GM18505 (cell line): ENCODE measurements around the gene VSTM5.
"Not testable (repeated sequence)": the region's sequence is repeated elsewhere in the genome, so short reads cannot be mapped to it uniquely, and the experiment has no call there.

Experiments
- ATAC-seq: cut with Tn5 transposase; IDR thresholded peaks from one replicate; pipeline ENCODE4 v1.9.1; 2021; ENCODE audit not compliant: unreplicated experiment
- POLR2A ChIP-seq: IDR thresholded peaks from 4 replicates; pipeline ENCODE4 v1.6.1; 2011; ENCODE audit warnings: borderline replicate concordance; ENCODE audit not compliant: insufficient read depth, insufficient read length; ENCODE audit errors: extremely low read depth

The VSTM5 gene

DNA sequence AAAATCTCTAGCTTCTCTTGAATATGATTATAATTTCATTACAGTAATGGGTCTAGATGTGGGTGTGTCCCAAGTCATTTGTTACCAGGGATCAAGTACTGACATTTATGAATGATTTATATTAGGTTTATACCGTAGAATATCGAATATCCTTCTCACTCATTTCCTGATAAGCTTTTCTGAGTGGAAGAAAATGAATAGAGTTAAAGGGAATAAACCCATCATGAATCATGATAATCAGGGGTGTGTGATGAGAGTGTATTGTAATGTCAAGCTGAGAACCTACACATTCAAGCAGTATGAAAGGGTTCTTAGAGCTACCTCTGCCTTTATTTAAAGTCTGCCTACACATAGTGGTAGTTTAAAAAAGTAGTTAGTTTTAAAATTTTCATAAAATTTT lies 49.1 kb downstream of the VSTM5 start:
- TF ChIP-seq POLR2A = no peak

DNA sequence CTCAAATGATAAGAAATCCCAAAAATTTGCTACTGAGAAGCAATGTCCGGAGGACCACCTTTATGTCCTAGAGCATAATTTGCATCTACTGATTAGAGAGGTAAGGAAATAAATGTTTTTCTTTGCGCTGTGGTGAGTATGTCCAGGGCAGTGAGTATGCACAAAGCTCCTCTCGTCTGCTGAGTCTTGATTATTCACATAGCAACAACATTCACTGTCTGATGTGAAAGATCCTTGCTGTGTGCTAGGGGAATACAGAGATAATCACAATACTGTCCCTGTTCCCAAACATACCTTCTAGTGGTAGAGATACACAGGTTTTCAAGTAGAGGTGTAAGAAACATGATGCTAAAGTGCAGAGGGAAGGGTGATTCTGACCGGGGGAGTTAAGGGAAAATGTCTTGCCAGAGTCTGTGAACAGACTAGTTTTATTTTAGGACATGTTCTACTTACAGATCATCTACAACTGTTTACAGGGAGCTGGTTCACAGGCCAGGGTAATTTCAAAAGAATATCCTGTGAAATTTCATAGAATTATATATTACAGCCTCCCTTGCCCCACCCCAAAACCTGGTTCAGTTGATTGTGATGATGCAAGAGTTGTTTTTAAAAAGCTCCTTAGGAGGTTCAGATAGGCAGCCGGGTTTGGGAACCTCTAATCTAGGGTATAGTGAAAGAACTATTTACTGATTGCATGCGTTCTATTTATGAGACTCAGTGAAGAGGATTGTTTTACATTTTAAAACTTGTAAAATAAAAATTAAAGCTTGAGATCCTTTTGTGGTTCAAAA lies 53.8 kb downstream of the VSTM5 start:
- TF ChIP-seq POLR2A = no peak

More for the DNA sequence above, 49.1 kb downstream of the VSTM5 start:
- no peak for ATAC-seq

GRCh38 chr11:93791493-93791892 lies 58.9 kb downstream of the VSTM5 start:
- TF ChIP-seq POLR2A = no peak
- no peak for ATAC-seq

More for the DNA sequence above, 53.8 kb downstream of the VSTM5 start:
- no peak for ATAC-seq

DNA sequence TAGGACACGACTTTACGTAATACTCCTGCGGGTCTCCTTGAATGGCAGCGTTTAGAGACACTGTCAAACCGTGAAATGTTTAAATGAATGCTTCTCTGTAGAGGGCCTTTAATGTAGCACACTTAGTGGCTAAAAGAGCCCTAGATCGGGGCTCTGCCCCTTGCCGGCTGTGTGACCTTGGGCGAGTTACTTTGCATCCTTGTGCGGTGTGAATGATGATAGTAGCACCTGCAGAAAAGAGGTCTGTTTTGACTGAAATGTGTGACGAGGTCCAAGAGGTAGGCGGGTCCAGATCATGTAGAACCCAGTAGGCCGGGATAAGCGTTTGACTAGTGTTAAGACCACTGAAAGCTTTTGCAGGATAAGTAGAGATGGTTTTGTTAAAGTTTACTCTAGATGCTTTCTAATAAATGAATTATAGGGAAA lies 65.5 kb downstream of the VSTM5 start:
- peak; percentile 28 for ATAC-seq
- no peak for TF ChIP-seq POLR2A

GRCh38 chr11:93784145-93784934 lies 66.1 kb downstream of the VSTM5 start, which contains the start of gene MED17:
TSS of gene MED17 (plus strand) at chr11:93784282. CDS start at chr11:93784514, 232 bp downstream.
- peak; percentile 85 for TF ChIP-seq POLR2A
- ATAC-seq = peak; percentile 95

GRCh38 chr11:93783765-93784144 lies 66.7 kb downstream of the VSTM5 start:
- no peak for TF ChIP-seq POLR2A
- ATAC-seq = peak; percentile 51

DNA sequence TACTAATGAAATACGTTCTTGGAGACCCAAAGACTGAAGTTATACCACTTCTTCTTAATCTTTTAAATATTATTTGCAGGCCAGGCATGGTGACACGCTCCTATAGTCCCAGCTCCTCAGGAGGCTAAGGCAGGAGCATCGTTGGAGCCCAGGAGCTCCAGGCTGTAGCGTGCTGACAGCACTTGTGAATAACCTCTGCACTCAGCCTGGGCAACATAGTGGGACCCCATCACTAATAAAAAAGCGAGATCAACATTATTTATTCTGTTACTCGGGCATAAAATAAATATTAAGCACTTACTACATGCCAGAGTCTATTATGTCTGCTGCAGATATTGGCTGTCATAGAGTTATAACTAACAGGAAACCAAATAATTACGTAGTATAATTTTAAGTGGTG lies 67.1 kb downstream of the VSTM5 start:
- TF ChIP-seq POLR2A = no peak
- no peak for ATAC-seq

DNA sequence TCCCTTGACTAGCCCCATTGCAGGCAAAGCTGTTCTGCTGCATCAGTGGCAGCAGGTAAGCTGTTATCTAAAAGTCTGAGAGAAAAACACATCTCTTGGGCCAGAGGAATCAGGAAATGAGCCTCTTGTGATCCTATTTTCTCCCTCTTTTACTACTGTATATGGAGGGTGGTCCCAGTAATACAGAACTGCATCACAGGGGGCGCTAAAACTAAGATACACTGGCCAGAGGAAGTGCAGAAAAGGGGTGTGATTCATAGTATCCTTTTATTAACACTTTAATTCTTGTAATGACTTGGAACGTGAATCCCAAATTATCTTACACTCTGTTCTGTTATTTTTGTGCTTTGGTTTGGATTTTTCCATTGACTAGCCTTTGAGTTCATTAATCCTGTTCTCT lies 75.1 kb downstream of the VSTM5 start:
- no peak for ATAC-seq

DNA sequence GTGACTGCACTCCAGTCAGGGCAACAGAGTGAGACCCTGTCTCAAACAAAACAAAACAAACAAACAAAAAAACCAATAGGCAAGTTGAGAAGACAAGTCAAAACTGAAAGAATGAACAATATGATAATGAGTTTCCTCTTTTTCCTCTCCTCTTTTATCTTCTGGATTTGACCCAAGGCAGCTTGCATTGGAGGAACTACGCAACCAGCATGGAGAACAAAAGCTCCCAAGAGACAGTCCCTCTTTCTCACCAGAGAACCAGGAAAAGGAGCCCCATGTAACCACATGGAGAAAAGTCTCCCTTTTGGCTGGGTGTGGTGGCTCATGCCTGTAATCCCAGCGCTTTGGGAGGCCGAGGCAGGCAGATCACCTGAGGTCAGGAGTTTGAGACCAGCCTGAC lies 75.9 kb downstream of the VSTM5 start:
- not testable (repeated sequence) for ATAC-seq

More for the DNA sequence above, 75.1 kb downstream of the VSTM5 start:
- TF ChIP-seq POLR2A = no peak

- no peak for ATAC-seq
- TF ChIP-seq POLR2A = no peak
These were observed 76.7 kb downstream of the VSTM5 start for GRCh38 chr11:93773601-93774200.

DNA sequence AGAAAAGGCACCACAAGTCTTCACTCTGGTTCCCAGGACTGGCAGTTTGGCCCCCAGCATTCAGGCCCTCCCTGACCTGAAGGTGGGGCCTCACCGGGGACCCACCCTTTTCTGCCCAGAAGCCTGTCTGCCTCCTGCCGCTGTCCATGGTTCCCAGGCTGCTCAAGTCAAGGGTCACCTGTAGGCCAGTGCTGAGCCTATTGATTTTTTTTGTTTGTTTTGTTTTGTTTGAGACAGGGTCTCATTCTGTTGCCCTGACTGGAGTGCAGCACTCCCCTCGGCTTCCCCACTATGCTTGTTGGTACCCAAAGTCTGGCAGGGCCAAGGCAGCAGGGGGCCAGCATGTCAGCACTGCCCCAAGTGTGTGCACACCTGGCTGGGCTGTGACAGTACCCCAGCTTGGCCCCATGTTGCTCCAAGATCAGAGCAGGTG lies 77.4 kb downstream of the VSTM5 start:
- ATAC-seq = no peak
- TF ChIP-seq POLR2A = no peak

- ATAC-seq = no peak
- no peak for TF ChIP-seq POLR2A
These were observed 78.3 kb downstream of the VSTM5 start for GRCh38 chr11:93772123-93772522.

DNA sequence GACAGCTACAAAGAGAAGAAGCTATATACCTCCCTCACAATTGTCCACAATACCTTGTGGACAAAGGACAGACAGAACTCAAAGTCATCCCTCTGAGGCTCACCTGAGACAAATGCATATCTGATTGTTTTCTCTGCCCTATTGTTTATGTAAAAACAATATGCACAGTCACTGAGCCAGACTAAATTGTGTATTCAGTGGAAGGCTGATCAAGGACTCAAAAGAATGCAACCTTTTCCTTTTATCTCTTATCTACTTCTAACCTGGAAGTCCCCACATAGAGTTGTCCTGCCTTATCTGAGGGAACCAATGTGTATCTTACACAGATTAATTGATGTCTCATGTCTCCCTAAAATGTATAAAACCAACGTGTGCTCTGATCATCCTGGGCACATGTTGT lies 80.3 kb downstream of the VSTM5 start:
- no peak for ATAC-seq
- TF ChIP-seq POLR2A = no peak
